NCI-H82 treated with DMSO at 0.1 percent for 48 hours (cell line): ENCODE results near the gene DUSP8.

Experiments
- DNase-seq: peaks from one replicate; lab custom pipeline; 2025; ENCODE audit not compliant: unreplicated experiment; lab: John Stamatoyannopoulos, UW

Gene DUSP8

DNA sequence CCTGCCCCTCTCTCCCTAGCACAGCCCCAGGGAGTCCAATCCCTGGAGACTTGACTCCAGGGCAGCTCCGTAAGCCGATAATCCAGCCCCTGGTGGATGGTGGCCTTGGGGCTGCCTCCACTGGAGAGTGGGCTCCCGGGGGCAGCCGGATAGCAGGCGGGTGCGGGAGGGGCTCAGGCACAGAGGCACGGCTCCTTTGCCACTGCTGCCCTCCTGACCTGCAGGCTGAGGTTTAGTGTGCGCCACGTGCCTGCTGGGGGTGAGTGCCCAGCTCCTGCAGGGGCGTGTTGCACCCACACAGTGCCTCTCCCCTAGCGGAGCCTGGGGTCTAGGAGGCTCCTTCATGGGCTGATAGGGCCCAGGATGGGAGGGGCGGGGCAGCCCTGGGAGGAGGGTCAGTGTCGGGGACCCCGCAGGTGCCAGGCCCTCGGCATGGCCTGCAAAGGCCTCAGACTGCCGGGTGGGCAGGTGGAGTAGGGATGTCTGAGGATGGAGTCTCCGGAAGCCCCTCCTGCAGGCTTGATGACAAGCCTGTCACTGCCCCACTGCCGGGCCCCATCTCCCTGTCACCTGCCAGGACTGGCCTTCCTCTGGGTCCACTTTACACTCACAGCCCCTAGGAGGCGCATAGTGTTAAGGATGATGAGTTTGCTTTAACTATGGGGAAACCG, 5.6 kb downstream of the DUSP8 start:
- DNase-seq, result no peak

DNA sequence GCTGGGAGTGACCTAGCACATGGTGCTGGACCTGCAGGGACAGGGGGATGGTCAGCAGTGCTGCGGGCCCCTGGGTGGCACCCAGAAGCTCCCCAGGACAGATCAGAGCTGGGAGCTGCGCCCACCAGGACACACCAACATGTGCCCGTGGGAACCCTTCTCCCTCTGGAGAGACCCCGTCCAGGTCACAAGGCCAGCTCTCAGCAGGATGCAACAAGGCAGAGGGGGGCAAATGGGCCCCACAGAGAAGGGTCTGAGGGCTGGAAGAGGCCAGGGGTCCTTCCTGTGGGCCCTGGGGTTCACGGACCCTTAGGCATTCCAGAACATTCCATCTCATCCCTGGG, 6.2 kb downstream of the DUSP8 start:
- DNase-seq, result no peak

DNA sequence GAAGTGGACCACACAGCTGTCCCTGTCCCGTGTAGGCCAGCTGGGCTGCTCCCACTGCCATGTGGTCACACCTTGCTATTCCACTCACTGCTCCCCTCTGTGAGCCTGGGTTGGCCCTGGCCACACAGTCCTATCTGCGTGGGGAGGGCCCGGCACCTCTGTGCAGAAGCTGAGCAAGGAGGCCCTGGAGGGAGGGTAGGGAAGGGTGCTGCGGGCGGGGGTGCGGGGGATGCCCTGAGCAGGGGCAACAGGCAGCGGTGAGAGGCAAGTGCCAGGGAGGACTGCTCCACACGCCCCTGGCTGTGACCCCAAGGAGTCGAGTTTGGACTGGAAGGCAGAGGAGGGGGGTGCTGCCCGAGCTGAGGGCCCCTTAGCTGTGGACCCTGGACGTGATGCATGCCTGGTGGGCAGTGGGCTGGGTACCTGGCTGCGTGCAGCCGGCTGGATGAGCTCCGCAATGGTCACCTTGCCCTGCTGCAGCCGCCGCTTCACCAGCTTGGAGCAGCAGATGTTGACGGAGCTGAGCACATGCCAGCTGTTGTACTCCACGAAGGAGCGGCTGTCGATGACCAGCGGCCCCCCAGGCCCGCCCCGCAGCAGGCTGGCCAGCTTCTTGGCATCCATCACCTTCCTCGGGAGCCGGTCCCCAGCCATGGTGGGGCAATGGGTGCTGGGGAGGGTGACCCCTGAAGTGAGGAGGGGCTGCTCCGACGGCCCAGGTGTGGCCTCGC, 6.7 kb downstream of the DUSP8 start:
- DNase-seq, result no peak

DNA sequence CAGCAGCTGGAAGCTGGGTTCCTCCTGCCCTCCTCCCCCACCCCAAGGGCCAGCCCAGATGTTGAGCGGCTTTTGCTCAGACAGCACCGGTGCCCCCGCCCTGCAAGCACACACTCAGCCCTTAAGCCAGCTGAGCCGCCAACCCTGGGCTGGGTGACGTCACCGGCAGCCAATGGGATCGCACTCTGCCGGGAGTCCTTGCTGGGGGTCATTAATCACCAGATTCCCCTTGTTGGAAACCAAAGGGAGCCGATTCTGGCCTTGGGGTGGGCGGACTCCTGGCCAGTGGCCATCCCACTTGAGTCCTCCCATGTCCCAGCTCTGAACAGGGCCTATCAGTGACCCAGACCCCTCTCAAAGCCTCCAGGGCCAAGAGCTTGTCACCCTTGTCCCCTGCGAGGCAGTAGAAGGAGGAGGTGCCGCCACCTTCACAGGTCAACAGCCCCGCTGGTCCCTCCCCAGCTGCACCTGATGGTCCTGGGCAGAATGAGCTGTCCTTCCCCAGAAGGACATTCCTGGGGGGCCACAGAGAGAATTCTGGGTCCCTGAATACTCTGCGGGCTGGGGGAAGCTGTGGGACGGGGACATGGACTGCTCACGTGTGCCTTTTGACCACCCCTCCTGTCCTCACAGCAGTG, 7.4 kb downstream of the DUSP8 start:
- DNase-seq, result peak; percentile 57

DNA sequence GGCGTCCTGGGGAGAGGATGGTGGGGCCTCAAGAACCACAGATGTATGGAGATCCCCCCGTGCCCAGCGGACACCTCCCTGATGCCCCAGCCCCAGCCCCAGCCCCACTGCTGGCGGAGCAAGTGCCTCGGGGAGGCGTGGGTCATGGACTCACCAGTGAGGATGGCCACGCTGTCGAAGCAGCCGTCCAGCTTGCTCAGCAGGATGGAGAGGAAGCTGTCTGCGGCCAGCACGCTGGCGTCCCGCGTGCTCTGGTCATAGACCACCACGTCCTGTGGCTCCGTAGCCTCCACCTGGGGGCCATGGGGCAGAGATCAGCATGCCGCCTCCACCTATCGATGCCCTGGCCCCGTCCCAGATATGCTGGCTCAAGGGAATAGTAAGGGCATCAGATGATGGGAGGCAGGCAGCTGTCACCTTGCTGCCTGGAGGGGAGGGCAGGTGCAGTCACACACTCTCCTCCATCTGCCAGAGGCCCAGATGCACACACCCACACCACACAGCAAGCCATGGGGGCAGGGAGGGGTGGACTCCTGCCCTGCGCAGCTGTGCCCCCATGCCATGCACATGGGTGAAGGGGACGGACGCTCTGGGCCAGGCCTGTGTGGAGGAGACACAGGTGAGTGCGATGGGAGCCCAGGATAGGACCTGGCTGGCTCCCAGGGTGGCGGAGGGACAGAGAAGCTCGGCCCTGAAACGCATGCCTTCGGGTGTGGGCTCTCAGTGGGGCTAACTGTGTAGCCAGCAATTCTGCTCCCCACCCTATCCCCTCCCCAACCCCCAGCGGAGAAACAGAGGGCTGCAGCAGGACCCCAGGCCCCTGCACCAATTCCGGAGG, 8.2 kb downstream of the DUSP8 start:
- no peak for DNase-seq

DNA sequence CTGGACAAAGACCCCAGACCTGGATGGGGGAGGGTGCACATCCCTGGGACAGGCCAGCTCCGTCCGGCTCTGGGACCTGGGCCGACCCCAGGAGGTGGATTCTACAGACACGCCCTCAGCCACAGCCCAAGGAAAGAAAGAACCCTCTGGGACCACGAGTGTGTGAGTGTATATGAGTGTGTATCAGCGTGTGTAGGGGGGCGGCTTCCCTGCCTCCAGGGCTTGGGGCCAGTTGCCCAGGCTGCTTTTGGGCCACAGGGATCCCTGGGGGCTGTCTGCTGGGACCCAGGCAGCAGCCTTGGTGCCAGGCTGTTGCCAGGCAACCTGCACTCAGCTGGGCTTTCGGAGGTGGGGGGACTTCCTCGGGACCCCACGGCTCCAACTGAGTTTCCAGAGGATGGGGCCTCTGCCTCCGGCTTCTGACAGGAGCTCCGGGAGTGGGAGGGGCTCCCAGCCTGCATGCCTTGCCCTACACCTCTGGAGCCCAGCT, 8.9 kb downstream of the DUSP8 start:
- DNase-seq, result no peak

DNA sequence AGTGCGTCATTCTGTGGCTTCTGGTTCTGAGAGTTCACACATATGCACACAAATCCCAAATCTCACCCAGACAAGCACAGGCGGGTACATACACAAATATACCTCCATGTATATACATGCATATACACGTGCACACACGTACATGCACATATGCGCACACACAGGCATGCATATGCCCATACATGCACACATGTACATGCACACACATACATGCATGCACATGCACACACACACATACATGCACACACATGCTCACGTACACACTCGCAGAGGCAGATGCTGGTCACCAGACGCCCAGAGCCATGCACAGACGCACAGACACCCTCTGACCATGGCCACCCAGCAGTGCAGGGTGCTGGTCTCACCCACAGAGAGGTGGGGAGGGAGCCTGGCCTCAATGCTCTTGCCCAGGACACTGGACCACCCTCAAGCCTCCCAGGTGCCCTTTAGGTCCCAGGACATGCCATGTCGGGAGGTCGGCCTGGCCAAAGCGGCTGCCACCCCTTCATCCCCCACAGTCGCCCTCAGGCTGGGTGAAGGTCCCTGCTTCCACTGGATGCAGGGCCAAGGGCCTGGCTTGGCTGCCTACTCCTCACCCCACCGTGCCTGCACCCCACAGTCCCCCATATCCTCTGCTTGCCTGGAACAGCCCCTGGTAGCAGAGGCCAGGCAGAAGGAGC, 9.5 kb downstream of the DUSP8 start:
- no peak for DNase-seq

DNA sequence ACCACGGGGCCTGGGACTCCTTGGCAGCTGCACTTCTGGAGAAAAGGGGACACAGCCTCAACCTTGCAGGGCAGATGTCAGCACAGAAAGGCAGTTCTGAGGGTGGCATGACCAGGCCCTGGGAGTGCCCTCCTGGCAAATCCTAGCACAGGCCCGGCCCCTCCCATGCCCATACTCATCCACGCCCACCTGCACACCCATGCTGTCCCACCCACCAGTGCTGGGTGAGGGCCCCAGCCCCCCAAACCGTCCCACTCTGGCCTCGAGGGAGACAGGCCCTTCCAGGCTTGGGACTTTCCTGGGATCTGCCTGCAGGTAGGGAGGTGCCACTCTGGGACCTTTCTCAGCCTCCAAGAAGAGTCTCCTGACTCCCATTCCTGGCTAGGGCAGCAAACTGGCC, 10.1 kb downstream of the DUSP8 start:
- DNase-seq, result no peak

DNA sequence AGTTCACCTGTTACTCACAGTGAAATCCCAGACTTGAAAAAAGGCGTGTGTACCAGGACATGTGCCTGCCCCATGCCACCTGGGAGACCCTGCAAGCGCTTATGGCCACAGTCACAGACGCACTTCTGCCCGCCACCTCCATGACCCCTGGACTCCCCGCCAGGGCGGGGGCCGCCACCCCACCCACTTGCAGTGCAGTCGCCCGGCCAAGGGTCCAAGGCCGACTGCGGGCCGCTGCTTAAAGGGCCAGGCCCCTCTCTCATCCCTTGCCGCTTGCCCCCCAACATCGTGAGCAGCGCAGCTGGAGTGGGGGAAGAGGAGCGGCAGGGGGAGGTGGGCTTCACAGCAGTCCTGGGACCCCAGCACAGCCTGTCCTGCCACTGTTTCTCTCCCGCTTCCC, 10.8 kb downstream of the DUSP8 start:
- DNase-seq, result no peak

DNA sequence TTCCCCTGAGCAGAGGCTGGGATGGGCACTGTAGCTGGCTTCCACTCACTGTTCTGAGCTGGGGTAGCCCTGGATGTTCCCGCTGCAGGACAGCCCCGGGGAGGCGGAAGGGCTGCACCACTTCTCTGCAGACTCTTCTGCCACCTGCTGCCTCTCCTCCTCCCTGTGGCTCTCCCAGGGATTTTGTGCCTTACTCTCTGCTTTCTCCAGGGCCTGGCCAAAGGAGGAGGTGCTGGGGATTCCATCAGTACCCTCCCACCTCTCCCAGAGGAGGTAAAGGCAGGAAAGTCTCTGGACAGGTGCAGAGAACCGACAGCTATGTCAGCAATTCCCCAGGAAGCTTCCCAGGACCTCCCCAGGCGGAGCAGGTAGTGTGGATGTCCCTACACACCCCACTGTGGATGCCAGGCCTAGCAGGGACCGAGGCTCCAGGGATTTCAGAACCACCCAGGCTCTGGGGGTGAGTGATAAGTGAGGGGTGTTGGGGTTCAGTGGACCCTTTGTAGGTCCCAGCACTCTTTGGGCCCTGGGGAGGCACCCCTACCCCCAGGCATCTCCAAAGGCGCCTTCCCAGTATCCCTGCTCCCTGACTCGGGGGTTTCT, 11.3 kb downstream of the DUSP8 start:
- DNase-seq, result no peak

DNA sequence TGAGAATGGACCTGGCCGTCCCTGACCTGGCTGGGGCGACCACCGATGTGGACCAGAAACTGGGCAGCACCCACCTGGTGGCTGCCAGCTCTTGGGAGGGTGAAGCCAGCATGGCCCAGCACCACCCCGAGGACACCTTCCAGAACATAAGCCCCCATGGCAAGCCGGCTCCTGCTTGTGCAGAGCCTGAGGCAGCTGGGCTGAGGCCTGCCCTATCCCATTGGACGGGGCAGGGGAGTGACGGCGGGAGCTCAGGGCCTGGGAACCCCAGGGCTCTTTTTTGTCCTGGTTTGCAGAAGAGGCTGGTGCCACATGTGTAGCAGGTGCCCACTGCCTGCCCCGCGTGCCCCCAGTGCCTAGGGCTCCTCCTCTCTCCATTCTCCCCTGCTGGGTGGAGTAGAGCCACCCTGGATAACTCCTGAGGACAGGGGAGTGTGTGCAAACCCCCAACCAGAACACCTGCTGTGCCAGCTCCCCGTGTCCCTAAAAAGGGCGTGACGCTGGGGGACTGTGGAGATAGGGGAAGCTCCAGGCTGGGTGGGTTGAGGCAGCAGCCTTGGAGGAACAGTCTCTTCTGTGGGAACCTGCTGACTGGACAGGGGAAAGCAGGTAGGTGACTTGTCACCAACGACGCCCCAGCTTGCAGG, 11.9 kb downstream of the DUSP8 start:
- no peak for DNase-seq

DNA sequence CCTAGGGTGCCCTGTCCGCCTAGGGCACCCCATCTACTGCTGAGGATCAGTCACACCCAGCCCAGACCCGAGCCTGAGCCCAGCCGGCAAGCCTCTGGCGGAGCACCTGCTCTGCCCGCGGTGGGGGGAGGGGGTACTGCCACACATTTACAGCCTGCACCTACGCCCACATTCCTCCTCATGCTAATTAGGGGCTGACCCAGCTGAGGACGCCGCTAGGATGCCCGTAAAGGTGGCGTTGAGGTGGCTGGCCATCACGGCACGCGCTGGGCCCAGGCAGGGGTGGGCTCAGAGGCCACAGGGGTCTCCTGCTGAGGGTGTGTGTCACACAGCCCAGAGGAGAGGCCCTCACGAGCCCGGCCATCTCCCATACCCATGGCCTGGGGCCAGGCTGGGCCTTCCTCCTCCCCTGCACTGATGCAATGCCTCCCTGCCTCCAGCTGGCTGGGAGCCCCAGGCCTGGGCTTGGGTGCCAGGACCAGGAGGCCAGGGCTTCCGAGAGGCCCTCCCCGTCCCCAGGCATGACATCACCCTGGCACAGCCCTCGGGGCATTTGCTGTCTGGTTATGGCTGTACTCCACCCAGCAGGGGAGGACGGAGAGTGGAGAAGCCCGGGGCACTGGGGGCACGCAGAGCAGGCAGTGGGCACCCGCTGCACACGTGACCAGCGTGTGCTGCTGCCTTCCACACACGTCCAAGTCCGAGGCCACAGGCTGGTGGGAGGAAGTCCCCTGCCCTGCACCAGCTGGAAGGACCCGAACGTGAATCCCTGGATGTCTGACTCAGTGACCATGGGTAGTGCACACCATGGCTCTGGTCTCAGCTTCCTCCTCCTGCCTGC, 12.7 kb downstream of the DUSP8 start:
- DNase-seq, result no peak

DNA sequence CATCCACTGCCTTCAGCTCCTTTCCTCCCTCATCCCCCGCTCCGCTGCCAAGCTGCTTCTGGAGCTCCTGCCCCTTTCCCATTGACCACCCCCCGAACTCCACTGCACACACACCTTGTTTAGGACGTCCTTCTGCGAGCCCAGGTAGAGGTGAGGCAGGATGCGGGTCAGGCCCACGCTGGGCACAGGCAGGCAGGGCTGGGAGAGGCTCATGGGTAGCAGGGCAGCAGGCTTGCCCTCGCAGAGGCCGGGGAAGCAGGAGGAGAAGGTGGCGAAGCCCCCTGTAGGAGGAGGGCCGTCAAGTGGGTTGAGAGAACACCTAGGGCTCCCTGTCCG, 13.3 kb downstream of the DUSP8 start:
- no peak for DNase-seq

DNA sequence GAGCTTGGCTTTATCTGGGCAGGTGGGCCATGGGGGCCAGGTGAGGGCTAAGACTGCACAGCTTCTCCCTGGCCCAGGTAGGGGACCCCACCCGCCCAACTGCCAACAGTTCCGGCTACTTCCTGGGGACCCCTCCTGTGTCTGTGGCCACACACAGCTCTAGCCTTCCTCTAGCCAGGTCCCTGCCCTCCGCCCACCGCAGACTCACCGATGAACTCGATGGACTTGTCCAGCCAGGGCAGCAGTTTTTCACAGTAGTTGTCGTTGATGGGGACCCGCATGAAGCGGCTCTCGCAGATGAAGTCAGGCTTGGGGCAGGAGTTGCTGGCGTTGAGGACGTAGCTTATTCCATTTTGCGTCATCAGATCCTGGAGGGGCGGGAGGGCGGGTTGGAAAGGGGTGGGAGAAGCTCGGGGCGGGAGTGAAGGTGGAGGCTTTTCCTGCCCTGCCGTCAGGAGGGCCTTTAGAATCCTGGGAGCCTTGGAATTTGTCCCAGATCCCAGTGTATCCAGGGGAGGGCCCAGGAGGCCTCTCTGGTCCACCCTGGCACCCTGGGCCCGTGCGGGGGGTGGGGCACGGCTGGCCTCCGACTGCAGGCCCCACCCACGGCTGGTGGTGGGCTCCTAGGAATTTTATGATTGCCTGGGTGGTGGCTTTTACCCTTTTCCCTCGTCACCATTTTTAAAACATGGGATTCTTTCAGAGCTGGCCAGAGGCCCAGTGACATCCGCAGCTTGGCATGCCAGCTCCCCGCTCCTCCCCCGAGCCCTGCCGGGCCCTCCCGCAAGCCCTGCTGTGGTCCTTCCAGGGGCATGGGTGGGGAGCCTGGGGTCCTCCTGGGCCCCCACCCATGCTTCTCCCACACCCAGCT, 13.9 kb downstream of the DUSP8 start:
- DNase-seq, result no peak

DNA sequence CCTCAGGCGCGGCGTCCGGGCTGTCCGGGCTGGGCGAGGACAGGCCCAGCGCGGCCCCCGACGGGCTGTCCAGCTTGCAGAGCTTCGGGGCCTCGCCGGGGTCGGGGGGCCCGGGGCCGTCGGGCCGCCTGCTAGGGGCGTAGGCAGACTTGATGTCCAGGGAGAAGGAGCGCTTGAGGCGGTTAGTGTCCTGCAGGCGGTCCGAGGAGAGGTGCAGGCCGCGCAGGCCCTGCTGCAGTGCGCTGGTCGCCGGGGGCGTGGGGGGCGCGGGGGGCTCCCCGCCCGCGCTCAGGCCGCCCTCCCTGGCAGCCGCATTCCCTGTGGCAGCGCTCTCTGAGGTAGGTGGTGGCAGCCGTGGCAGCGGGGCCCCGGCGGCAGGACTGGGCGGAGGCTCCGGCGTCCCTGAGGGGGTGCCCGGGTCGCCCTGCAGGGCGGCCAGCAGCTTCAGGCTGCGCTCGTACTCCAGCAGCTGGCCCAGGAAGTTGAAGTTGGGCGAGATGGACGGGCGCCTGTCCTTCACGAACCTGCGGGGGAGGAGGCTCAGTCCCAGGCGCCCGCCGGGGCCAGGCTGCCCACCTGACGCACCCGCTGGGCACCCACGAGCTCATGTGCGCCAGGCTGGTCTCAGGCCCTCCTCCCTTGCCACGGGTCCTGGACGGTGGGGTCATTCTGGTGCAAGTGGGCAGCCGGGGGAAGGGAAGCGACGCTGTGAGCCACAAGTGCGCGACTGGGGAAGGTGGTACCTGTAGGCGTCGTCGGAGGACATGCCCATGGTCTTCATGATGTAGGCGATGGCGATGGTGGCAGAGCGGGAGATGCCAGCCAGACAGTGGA, 14.8 kb downstream of the DUSP8 start:
- no peak for DNase-seq

DNA sequence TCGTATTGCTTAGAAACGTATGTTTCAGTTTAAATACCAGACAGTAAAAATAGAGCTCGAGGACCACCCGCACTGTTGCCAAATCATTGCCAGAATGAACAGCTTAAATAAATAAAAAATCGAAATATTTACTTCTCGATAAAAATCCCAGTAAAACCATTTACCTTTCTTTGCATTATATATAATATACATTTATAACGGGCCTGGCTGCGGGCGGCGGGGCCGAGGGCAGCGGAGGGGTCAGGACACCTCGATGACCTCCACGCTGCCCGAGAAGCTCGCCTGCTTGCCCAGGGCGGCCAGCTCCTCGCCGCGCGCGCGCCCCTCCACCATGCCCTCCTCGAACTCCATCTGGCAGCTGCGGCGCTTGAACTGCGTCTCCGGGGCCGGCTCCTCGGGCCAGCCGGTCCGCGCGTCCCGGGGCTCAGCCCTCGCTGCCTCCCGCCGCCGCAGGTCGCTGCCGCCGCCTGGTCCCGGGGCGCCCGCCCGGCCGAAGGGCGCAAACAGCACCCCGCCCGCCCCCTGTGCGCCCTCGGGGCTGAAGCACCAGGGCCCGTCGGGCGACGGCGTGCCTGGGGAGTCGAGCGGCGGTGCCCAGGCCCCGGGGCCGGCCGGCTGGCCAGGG, 15.7 kb downstream of the DUSP8 start:
- no peak for DNase-seq

DNA sequence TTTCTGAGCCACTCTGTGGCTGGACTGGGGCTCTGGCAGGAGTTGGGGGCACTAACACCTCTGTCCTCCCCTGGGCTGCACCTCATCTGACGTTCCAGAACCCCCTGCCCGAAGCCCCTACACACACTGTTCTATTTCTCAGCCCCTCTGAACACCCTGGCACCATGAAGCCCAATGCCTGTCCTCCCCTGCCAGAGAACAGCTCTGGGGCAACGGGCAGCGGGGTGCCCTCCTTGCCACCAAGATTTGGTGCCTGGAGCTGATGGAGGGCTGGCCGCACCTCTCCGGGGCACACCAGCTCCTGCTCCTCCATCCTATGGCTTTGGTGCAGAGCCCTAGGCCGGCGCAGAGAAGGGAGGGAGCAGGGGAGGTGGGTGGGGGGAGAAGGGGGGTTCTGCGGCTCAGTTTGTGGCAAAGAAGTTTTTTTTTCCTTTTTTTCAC, 16.3 kb downstream of the DUSP8 start:
- DNase-seq, result no peak
